ENCODE measurements around the gene FUOM. TPM values are rescaled to one million over a fixed set of nuclear protein-coding genes. Genes with fewer than 3 reads are reported as not detected.
A peak's percentile ranks its signal among the peaks of the same experiment; 100 is the strongest.

Gene FUOM
- total RNA-seq, 3 donors from 2014 or later: 13.8 to 31.5 (median 31.2) TPM

- no peaks in the 10 kb centered on the region for H3K9me3 ChIP-seq
- TF ChIP-seq POLR2A (IDR thresholded peaks at IDR 0.05) (no peak), CTCF (IDR thresholded peaks at IDR 0.05) (no peak), POLR2AphosphoS5 (IDR thresholded peaks at IDR 0.05) (no peak)
- H3K27ac ChIP-seq: peak overlapping the region in 1 of 2 donors; percentile 45
- no peaks in the 10 kb centered on the region for H3K4me1 ChIP-seq
- H3K27me3 ChIP-seq: no peaks in the 10 kb centered on the region
- H3K4me3 ChIP-seq: no peak overlapping the region
- no peaks in the 10 kb centered on the region for H3K36me3 ChIP-seq
- intact Hi-C loops (cut with DNase I; ENCODE audit: low total_unique reads): no loop called here
- DNase-seq (ENCODE audit: low spot score in 2 of 2): no peak
Measured at GRCh38 chr10:133364645-133365431, 7.0 kb upstream of the FUOM start.

GRCh38 chr10:133362846-133363245 lies 5.0 kb upstream of the FUOM start:
- Histone ChIP-seq H3K27me3 (no peaks in the 10 kb centered on the region), H3K4me3 (no peak overlapping the region), H3K9me3 (no peaks in the 10 kb centered on the region), H3K27ac (no peak overlapping the region), H3K4me1 (no peaks in the 10 kb centered on the region), H3K36me3 (no peaks in the 10 kb centered on the region)
- TF ChIP-seq POLR2AphosphoS5 (IDR thresholded peaks at IDR 0.05) (no peak), CTCF (IDR thresholded peaks at IDR 0.05) (no peak), POLR2A (IDR thresholded peaks at IDR 0.05) (no peak)
- intact Hi-C loops (cut with DNase I; ENCODE audit: low total_unique reads): no loop called here
- DNase-seq (ENCODE audit: low spot score in 2 of 2): no peak

- TF ChIP-seq POLR2AphosphoS5 (IDR thresholded peaks at IDR 0.05) (no peak), POLR2A (IDR thresholded peaks at IDR 0.05) (no peak), CTCF (IDR thresholded peaks at IDR 0.05) (no peak)
- no peak for DNase-seq (ENCODE audit: low spot score in 2 of 2)
- intact Hi-C loops (cut with DNase I; ENCODE audit: low total_unique reads): no loop called here
- no peaks in the 10 kb centered on the region for H3K27me3 ChIP-seq
- no peak overlapping the region for H3K27ac ChIP-seq
- no peak overlapping the region for H3K4me3 ChIP-seq
- no peaks in the 10 kb centered on the region for H3K9me3 ChIP-seq
- no peaks in the 10 kb centered on the region for H3K36me3 ChIP-seq
- H3K4me1 ChIP-seq: no peaks in the 10 kb centered on the region
Measured at GRCh38 chr10:133361773-133362441, 4.1 kb upstream of the FUOM start.

- H3K27ac ChIP-seq: no peak overlapping the region
- peaks cover 0 to 4% of the 10 kb centered on the region in 2 donors for H3K4me1 ChIP-seq
- H3K27me3 ChIP-seq: no peaks in the 10 kb centered on the region
- intact Hi-C loops (cut with DNase I; ENCODE audit: low total_unique reads): no loop called here
- no peak for DNase-seq (ENCODE audit: low spot score in 2 of 2)
- TF ChIP-seq POLR2AphosphoS5 (IDR thresholded peaks at IDR 0.05) (no peak), CTCF (IDR thresholded peaks at IDR 0.05) (no peak), POLR2A (IDR thresholded peaks at IDR 0.05) (no peak)
- no peaks in the 10 kb centered on the region for H3K9me3 ChIP-seq
- no peaks in the 10 kb centered on the region for H3K36me3 ChIP-seq
- H3K4me3 ChIP-seq: no peak overlapping the region
Measured at GRCh38 chr10:133361227-133361626, 3.4 kb upstream of the FUOM start.

GRCh38 chr10:133359972-133360610 lies 2.3 kb upstream of the FUOM start:
- intact Hi-C loops (cut with DNase I; ENCODE audit: low total_unique reads): no loop called here
- no peaks in the 10 kb centered on the region for H3K27me3 ChIP-seq
- H3K9me3 ChIP-seq: no peaks in the 10 kb centered on the region
- H3K27ac ChIP-seq: no peak overlapping the region
- no peak for TF ChIP-seq POLR2A (IDR thresholded peaks at IDR 0.05)
- TF ChIP-seq POLR2AphosphoS5 (IDR thresholded peaks at IDR 0.05): no peak
- TF ChIP-seq CTCF (IDR thresholded peaks at IDR 0.05): no peak
- DNase-seq (ENCODE audit: low spot score in 2 of 2): no peak
- peaks cover 0 to 4% of the 10 kb centered on the region in 2 donors for H3K4me1 ChIP-seq
- no peaks in the 10 kb centered on the region for H3K36me3 ChIP-seq
- H3K4me3 ChIP-seq: no peak overlapping the region
